GM12892 (cell line): ENCODE measurements around the gene PTPRN.

Source experiments
- POLR2A ChIP-seq: IDR thresholded peaks from 2 replicates; pipeline ENCODE4 v1.6.1; 2011; ENCODE audit warnings: low read depth, low read length, control low read depth
- POLR2AphosphoS5 ChIP-seq: IDR thresholded peaks from 2 replicates; pipeline ENCODE4 v1.6.1; 2011; ENCODE audit warnings: low read depth, low read length, control low read depth

GRCh38 chr2:219352448-219353023 is 43.3 kb upstream of the PTPRN start:
- TF ChIP-seq POLR2A (no peak), POLR2AphosphoS5 (no peak)
